ENCODE results near the gene ERC2. TPM values are rescaled to one million over a fixed set of nuclear protein-coding genes. Genes with fewer than 3 reads are reported as not detected.
A peak's percentile ranks its signal among the peaks of the same experiment; 100 is the strongest.

The ERC2 gene
- total RNA-seq, 1 donor from 2014 or later: 7.4 TPM

DNA sequence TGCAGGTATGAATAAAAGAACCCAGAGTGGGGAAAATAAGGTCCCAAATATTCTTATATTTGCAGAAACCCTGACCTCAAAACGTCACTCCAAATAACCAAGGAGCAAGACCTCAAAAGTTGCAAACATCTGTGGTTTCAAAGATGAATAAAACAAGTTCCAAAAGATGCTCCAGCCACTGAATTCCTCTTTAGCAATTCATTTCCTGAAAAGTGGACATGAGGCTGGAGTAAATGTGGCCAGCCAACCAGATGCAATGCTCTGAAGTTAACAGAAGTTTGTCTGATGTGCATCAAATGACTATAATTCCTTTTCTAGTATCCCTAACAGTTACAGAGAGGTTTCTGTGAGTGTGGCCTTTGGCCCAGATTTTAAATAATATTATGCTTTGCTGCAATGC lies 910.0 kb downstream of the ERC2 start:
- H3K27ac Mint-ChIP-seq (ENCODE audit: unreplicated experiment): no peak overlapping the region
- DNase-seq (ENCODE audit: low read depth) (peak; percentile 68), FAIRE-seq (peak; percentile 45)
- Histone ChIP-seq H3K79me2 (ENCODE audit: insufficient read depth, low read length) (no peaks in the 10 kb centered on the region), H3K4me2 (ENCODE audit: low read length) (no peak overlapping the region), H3K9ac (ENCODE audit: low read length) (no peak overlapping the region), H3K4me1 (ENCODE audit: insufficient read depth, low read length) (no peaks in the 10 kb centered on the region), H3K27me3 (ENCODE audit: insufficient read depth, low read length) (no peaks in the 10 kb centered on the region), H4K20me1 (ENCODE audit: insufficient read depth, low read length) (no peaks in the 10 kb centered on the region), H3K9me3 (ENCODE audit: insufficient read depth, low read depth, low read length) (no peaks in the 10 kb centered on the region), H2AFZ (ENCODE audit: low read depth, low read length) (no peak overlapping the region), H3K4me3 (ENCODE audit: insufficient read depth, low read depth, low read length) (no peak overlapping the region), H3K27ac (ENCODE audit: low read depth, low read length) (no peak overlapping the region), H3K36me3 (ENCODE audit: insufficient read depth, low read length) (no peaks in the 10 kb centered on the region)
- H3K36me3 Mint-ChIP-seq (ENCODE audit: low read depth, unreplicated experiment): no peaks in the 10 kb centered on the region
- no peaks in the 10 kb centered on the region for H3K9me3 Mint-ChIP-seq (ENCODE audit: unreplicated experiment)
- no peak for TF ChIP-seq EZH2 (IDR thresholded peaks at IDR 0.05; ENCODE audit: insufficient read depth, low read length)
- no peak overlapping the region for H3K4me3 Mint-ChIP-seq (ENCODE audit: unreplicated experiment)
- H3K27me3 Mint-ChIP-seq (ENCODE audit: low read depth, unreplicated experiment): peaks cover 3% of the 10 kb centered on the region
- H3K4me1 Mint-ChIP-seq (ENCODE audit: low read depth, unreplicated experiment): peaks cover 19% of the 10 kb centered on the region

DNA sequence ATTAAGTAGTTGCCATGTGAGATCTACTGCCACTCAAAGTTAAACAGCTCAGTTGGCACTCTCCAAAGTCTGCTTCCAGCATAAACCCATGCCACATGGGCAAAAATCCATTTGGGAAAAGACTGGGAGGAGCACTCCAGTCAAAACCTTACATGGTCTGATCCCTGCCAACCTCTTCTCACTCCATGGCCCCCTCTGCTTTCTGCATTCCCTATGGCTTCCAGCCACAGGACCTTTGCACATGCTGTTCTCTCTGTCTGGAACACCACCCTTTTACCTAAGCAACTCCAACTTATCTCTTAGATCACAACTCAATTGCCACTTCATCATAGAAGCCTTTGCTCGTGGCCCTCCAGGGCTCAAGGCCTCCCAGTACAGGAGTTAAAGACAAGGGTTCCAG lies 910.7 kb downstream of the ERC2 start:
- Mint-ChIP-seq H3K4me1 (ENCODE audit: low read depth, unreplicated experiment) (peaks cover 19% of the 10 kb centered on the region), H3K4me3 (ENCODE audit: unreplicated experiment) (no peak overlapping the region), H3K27ac (ENCODE audit: unreplicated experiment) (no peak overlapping the region), H3K27me3 (ENCODE audit: low read depth, unreplicated experiment) (no peaks in the 10 kb centered on the region), H3K9me3 (ENCODE audit: unreplicated experiment) (no peaks in the 10 kb centered on the region), H3K36me3 (ENCODE audit: low read depth, unreplicated experiment) (no peaks in the 10 kb centered on the region)
- no peaks in the 10 kb centered on the region for H3K4me1 ChIP-seq (ENCODE audit: insufficient read depth, low read length)
- no peak for TF ChIP-seq EZH2 (IDR thresholded peaks at IDR 0.05; ENCODE audit: insufficient read depth, low read length)
- TF ChIP-seq, protein P1, sequence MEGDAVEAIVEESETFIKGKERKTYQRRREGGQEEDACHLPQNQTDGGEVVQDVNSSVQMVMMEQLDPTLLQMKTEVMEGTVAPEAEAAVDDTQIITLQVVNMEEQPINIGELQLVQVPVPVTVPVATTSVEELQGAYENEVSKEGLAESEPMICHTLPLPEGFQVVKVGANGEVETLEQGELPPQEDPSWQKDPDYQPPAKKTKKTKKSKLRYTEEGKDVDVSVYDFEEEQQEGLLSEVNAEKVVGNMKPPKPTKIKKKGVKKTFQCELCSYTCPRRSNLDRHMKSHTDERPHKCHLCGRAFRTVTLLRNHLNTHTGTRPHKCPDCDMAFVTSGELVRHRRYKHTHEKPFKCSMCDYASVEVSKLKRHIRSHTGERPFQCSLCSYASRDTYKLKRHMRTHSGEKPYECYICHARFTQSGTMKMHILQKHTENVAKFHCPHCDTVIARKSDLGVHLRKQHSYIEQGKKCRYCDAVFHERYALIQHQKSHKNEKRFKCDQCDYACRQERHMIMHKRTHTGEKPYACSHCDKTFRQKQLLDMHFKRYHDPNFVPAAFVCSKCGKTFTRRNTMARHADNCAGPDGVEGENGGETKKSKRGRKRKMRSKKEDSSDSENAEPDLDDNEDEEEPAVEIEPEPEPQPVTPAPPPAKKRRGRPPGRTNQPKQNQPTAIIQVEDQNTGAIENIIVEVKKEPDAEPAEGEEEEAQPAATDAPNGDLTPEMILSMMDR (IDR thresholded peaks at IDR 0.05; ENCODE audit: insufficient read depth, low read depth, low read length): no peak
- H3K9ac ChIP-seq (ENCODE audit: low read length): no peak overlapping the region
- no peaks in the 10 kb centered on the region for H3K27me3 ChIP-seq (ENCODE audit: insufficient read depth, low read length)
- H3K4me3 ChIP-seq (ENCODE audit: insufficient read depth, low read depth, low read length): no peak overlapping the region
- H3K9me3 ChIP-seq (ENCODE audit: insufficient read depth, low read depth, low read length): no peaks in the 10 kb centered on the region
- DNase-seq (ENCODE audit: low read depth): no peak
- H2AFZ ChIP-seq (ENCODE audit: low read depth, low read length): no peak overlapping the region
- no peaks in the 10 kb centered on the region for H4K20me1 ChIP-seq (ENCODE audit: insufficient read depth, low read length)
- no peak for FAIRE-seq
- H3K27ac ChIP-seq (ENCODE audit: low read depth, low read length): no peak overlapping the region
- no peak overlapping the region for H3K4me2 ChIP-seq (ENCODE audit: low read length)
- H3K36me3 ChIP-seq (ENCODE audit: insufficient read depth, low read length): no peaks in the 10 kb centered on the region
- H3K79me2 ChIP-seq (ENCODE audit: insufficient read depth, low read length): no peaks in the 10 kb centered on the region

DNA sequence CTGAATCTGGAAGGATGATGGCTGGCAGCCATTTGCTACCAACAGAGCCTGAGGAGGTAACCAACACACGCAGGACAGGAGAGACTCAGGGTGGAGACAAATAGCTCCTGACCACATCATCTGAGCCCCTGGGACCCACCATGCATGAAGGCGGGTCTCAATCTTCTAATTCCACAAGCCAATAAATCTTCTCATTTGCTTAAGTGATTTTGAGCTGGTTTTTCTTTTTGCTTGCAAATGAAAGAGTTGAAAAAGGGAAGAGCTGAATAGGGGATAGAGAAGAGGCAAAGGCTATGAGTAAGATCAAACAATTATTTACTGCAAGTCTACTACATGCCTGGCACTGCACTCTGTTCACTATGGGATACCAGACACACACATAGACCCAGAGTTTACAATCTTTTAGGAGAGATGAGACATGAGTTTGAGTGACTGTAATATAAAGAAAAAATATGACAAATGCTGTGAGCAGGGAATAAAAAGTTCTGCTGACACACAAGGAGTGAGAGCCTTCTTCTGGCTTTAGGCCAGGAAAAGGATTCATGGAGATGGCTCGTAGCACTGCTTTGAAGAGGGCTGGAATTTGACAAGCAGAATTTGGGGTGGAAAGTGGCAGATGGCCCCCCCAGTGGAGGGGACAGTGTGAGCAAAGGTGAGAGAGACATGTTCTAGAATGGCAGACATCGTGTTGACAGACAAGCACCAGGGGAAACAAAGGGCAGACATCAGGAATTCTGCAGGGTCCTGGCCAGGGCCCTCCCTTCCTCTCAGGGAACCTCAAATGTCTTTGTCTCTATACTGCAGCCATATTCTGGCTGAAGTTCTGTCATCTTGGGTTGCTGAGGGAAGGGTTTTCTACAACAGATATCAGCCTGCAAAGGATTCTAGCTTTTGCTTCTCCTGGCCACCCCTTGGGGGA lies 911.4 kb downstream of the ERC2 start:
- peaks cover 19% of the 10 kb centered on the region for H3K4me1 Mint-ChIP-seq (ENCODE audit: low read depth, unreplicated experiment)
- H3K79me2 ChIP-seq (ENCODE audit: insufficient read depth, low read length): no peaks in the 10 kb centered on the region
- peak; percentile 34 for DNase-seq (ENCODE audit: low read depth)
- peak overlapping the region; percentile 23 for H3K4me3 Mint-ChIP-seq (ENCODE audit: unreplicated experiment)
- H3K9ac ChIP-seq (ENCODE audit: low read length): no peak overlapping the region
- no peak overlapping the region for H3K27ac ChIP-seq (ENCODE audit: low read depth, low read length)
- no peaks in the 10 kb centered on the region for H3K9me3 Mint-ChIP-seq (ENCODE audit: unreplicated experiment)
- H3K4me3 ChIP-seq (ENCODE audit: insufficient read depth, low read depth, low read length): no peak overlapping the region
- no peaks in the 10 kb centered on the region for H3K36me3 ChIP-seq (ENCODE audit: insufficient read depth, low read length)
- H4K20me1 ChIP-seq (ENCODE audit: insufficient read depth, low read length): no peaks in the 10 kb centered on the region
- no peak overlapping the region for H2AFZ ChIP-seq (ENCODE audit: low read depth, low read length)
- H3K27me3 ChIP-seq (ENCODE audit: insufficient read depth, low read length): no peaks in the 10 kb centered on the region
- H3K27me3 Mint-ChIP-seq (ENCODE audit: low read depth, unreplicated experiment): no peaks in the 10 kb centered on the region
- H3K27ac Mint-ChIP-seq (ENCODE audit: unreplicated experiment): peak overlapping the region; percentile 72
- H3K4me1 ChIP-seq (ENCODE audit: insufficient read depth, low read length): no peaks in the 10 kb centered on the region
- TF ChIP-seq, protein P1 (IDR thresholded peaks at IDR 0.05; ENCODE audit: insufficient read depth, low read depth, low read length): no peak
- TF ChIP-seq EZH2 (IDR thresholded peaks at IDR 0.05; ENCODE audit: insufficient read depth, low read length): no peak
- H3K36me3 Mint-ChIP-seq (ENCODE audit: low read depth, unreplicated experiment): no peaks in the 10 kb centered on the region
- no peak overlapping the region for H3K4me2 ChIP-seq (ENCODE audit: low read length)
- H3K9me3 ChIP-seq (ENCODE audit: insufficient read depth, low read depth, low read length): no peaks in the 10 kb centered on the region
- FAIRE-seq: no peak

All from astrocyte (in vitro differentiated cells and primary cell).